Mesothelial cell of epicardium (in vitro differentiated cells): Measurements from ENCODE around the gene SBSN. TPM values are rescaled to one million over a fixed set of nuclear protein-coding genes. Genes with fewer than 3 reads are reported as not detected.

ENCODE experiments used
- DNase-seq, 2 experiments: peaks; one replicate each; pipeline ENCODE4 v3.0.0; 2021; ENCODE audit warnings: low spot score in 2 of 2; ENCODE audit not compliant: unreplicated experiment in 2 of 2
- H3K27ac Mint-ChIP-seq: 2 replicates; pipeline ENCODE4 v1.8.0; 2021; ENCODE audit warnings: mixed read lengths
- H3K27me3 Mint-ChIP-seq: 2 replicates; pipeline ENCODE4 v1.8.0; 2021; ENCODE audit warnings: low read depth, mixed read lengths
- H3K36me3 Mint-ChIP-seq: 2 replicates; pipeline ENCODE4 v1.8.0; 2021; ENCODE audit warnings: mixed read lengths
- H3K4me1 Mint-ChIP-seq: 2 replicates; pipeline ENCODE4 v1.8.0; 2021; ENCODE audit warnings: mixed read lengths
- H3K4me3 Mint-ChIP-seq: 2 replicates; pipeline ENCODE4 v1.8.0; 2021; ENCODE audit warnings: mild to moderate bottlenecking, moderate library complexity, mixed read lengths
- H3K9me3 Mint-ChIP-seq: 2 replicates; pipeline ENCODE4 v1.8.0; 2021; ENCODE audit warnings: mixed read lengths
- CTCF ChIP-seq: fragments of 200-600 bp; sonication (generic); IDR thresholded peaks from one replicate; pipeline ENCODE4 v1.5.0; 2021; ENCODE audit warnings: antibody characterized with exemption; ENCODE audit not compliant: unreplicated experiment
- total RNA-seq: library from RNA; stranded (reverse); gene quantifications from 3 replicates; pipeline ENCODE4 v1.2.1, GENCODE V29; 2021

The SBSN gene
- total RNA-seq, 1 donor from 2014 or later, result 0.49 TPM

GRCh38 chr19:35522745-35523327 lies 5.3 kb downstream of the SBSN start:
- Mint-ChIP-seq H3K4me1 (no peaks in the 10 kb centered on the region), H3K27me3 (peaks cover 30% of the 10 kb centered on the region), H3K4me3 (no peak overlapping the region), H3K36me3 (no peaks in the 10 kb centered on the region), H3K9me3 (no peaks in the 10 kb centered on the region), H3K27ac (no peak overlapping the region)
- TF ChIP-seq CTCF, result no peak
- no peak for DNase-seq

GRCh38 chr19:35521124-35521743 lies 6.9 kb downstream of the SBSN start:
- no peaks in the 10 kb centered on the region for H3K9me3 Mint-ChIP-seq
- H3K4me3 Mint-ChIP-seq, result no peak overlapping the region
- DNase-seq, result no peak
- no peaks in the 10 kb centered on the region for H3K36me3 Mint-ChIP-seq
- TF ChIP-seq CTCF, result no peak
- H3K27me3 Mint-ChIP-seq, result peaks cover 24% of the 10 kb centered on the region
- no peak overlapping the region for H3K27ac Mint-ChIP-seq
- no peaks in the 10 kb centered on the region for H3K4me1 Mint-ChIP-seq

GRCh38 chr19:35519291-35519690 lies 8.8 kb downstream of the SBSN start:
- Mint-ChIP-seq H3K27me3 (peaks cover 14% of the 10 kb centered on the region), H3K4me1 (no peaks in the 10 kb centered on the region), H3K27ac (no peak overlapping the region), H3K4me3 (no peak overlapping the region), H3K9me3 (no peaks in the 10 kb centered on the region), H3K36me3 (no peaks in the 10 kb centered on the region)
- no peak for DNase-seq
- no peak for TF ChIP-seq CTCF

GRCh38 chr19:35518313-35518712 lies 9.8 kb downstream of the SBSN start:
- H3K36me3 Mint-ChIP-seq, result no peaks in the 10 kb centered on the region
- no peak overlapping the region for H3K4me3 Mint-ChIP-seq
- no peaks in the 10 kb centered on the region for H3K4me1 Mint-ChIP-seq
- no peak overlapping the region for H3K27ac Mint-ChIP-seq
- peaks cover 16% of the 10 kb centered on the region for H3K27me3 Mint-ChIP-seq
- DNase-seq, result no peak
- H3K9me3 Mint-ChIP-seq, result no peaks in the 10 kb centered on the region
- TF ChIP-seq CTCF, result no peak

GRCh38 chr19:35517342-35517741 lies 10.8 kb downstream of the SBSN start:
- no peaks in the 10 kb centered on the region for H3K36me3 Mint-ChIP-seq

More at GRCh38 chr19:35517342-35517741, 10.8 kb downstream of the SBSN start:
- Mint-ChIP-seq H3K4me3 (no peak overlapping the region), H3K9me3 (no peaks in the 10 kb centered on the region), H3K27ac (no peak overlapping the region), H3K27me3 (peaks cover 25% of the 10 kb centered on the region), H3K4me1 (no peaks in the 10 kb centered on the region)
- DNase-seq, result no peak
- no peak for TF ChIP-seq CTCF
